ENCODE results near the gene NEK7. TPM values are rescaled to one million over a fixed set of nuclear protein-coding genes. Genes with fewer than 3 reads are reported as not detected.
"Not testable (repeated sequence)": the region's sequence is repeated elsewhere in the genome, so short reads cannot be mapped to it uniquely, and the experiment has no call there.

NEK7 gene
- total and polyA plus RNA-seq, 2 donors: 48.0 to 196 TPM

DNA sequence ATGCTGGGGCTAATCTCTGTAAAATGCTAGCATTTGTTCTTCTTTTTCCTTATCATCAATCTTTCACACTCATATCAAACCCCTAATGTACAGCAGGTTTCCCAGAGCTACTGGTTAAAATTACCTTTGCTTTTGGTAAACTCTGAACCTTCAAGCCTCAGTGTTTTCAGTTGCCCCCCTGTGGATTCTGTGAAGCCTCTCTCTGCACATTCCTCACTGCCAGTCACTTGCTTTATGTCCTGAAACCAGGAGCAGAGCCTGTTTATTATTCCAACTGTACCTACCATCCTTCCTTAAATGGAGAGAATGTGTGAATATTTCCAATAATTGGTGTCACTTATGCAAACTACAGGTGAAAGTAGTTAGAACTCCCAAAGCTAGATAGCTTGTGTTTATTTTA, 134.2 kb downstream of the NEK7 start:
- peaks cover 3% of the 10 kb centered on the region for H3K36me3 ChIP-seq (ENCODE audit: insufficient read depth)
- no peak for DNase-seq (ENCODE audit: extremely low spot score)
- no peak overlapping the region for H3K27ac ChIP-seq (ENCODE audit: low read depth)
- H3K4me1 ChIP-seq (ENCODE audit: insufficient read depth): no peaks in the 10 kb centered on the region
- no peak overlapping the region for H3K4me3 ChIP-seq (ENCODE audit: low read depth, low read length)

DNA sequence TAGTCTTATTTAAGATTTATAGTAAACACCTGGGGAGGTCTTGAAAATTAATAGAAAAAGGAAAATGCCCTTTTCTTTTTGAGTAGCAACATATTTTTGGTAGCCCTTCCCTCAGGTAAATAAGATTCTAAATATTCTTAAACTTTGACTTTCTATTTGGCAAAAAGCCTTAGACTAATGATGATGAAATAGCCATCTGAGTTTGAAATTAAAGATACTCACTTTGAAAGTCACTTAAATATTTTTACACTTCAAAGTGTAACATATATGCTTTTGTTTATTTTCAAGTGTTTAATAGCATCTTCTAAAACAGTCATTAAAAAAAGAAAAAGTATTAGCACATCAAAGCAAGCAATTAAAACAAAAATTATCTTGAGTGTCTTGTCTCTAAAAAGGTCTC, 135.1 kb downstream of the NEK7 start:
- no peak for DNase-seq (ENCODE audit: extremely low spot score)
- Histone ChIP-seq H3K4me1 (ENCODE audit: insufficient read depth) (no peaks in the 10 kb centered on the region), H3K4me3 (ENCODE audit: low read depth, low read length) (no peak overlapping the region), H3K27ac (ENCODE audit: low read depth) (no peak overlapping the region), H3K36me3 (ENCODE audit: insufficient read depth) (peaks cover 3% of the 10 kb centered on the region)

DNA sequence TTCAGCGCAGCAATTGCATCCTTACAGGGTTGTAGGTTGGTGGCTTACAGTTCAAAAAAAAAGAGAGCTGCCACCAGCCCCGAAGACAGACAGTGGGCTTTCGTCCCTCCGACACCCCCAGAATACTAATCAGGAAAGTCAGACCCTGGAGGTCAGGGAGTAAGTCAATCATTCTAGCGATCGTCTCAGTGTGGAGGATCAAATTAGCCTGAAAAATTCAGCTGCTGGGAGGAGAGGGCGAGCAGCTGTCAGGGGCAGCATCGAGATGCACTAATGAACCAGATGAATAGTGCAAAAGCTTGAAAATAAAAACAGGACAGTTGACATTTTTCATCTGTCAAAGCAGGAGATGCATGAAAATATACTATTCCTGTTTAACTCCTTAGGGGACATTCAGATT, 138.4 kb downstream of the NEK7 start:
- WGBS: 85% methylated on average over 8 of the region's 8 CpGs
- DNase-seq (ENCODE audit: extremely low spot score): no peak
- no peak overlapping the region for H3K4me3 ChIP-seq (ENCODE audit: low read depth, low read length)

DNA sequence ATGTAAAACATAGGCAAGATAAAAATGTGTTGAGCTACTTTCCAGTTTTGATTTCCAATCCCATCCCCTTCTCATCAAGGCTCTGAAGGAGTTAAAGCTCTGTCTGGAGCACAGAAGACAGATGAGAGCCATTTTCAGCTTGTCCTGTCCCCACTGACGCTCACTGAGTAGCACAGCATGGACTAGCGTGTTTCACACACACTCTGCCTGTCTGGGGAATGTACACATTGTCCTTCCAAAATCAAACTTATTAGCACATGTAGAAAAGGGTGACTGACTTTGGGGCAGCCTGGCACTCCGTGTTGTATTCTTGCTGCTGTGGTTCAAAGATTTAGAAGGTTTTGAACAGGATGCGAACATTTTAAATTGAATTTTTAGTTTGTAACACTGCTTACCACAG, 139.2 kb downstream of the NEK7 start:
- 91% methylated on average over 4 of the region's 4 CpGs for WGBS
- no peak for DNase-seq (ENCODE audit: extremely low spot score)
- Histone ChIP-seq H3K4me1 (ENCODE audit: insufficient read depth) (no peaks in the 10 kb centered on the region), H3K4me3 (ENCODE audit: low read depth, low read length) (no peak overlapping the region), H3K27ac (ENCODE audit: low read depth) (no peak overlapping the region), H3K36me3 (ENCODE audit: insufficient read depth) (no peaks in the 10 kb centered on the region)

More for the DNA sequence above, 138.4 kb downstream of the NEK7 start:
- Histone ChIP-seq H3K4me1 (ENCODE audit: insufficient read depth) (no peaks in the 10 kb centered on the region), H3K27ac (ENCODE audit: low read depth) (no peak overlapping the region), H3K36me3 (ENCODE audit: insufficient read depth) (no peaks in the 10 kb centered on the region)

DNA sequence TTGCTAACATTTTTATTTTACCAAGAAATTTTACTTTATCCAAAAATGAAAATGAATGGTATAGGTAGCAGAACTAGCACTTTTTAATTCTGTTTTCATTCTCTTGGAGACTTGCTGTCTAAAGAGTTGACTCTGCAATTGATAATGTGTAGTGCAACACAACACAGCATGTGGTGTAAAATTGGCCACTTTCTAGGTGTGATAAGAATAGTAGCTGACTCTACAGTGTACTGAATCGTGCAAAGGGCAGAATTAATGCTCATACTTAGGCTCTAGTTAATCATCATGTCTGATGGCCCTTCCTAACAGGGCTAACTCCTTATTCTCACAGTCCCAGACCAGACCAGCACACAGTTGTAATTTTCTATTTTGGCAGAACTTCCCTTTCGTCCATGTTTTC, 140.5 kb downstream of the NEK7 start:
- H3K4me1 ChIP-seq (ENCODE audit: insufficient read depth): no peaks in the 10 kb centered on the region
- DNase-seq (ENCODE audit: extremely low spot score): no peak
- no peak overlapping the region for H3K27ac ChIP-seq (ENCODE audit: low read depth)
- no peak overlapping the region for H3K4me3 ChIP-seq (ENCODE audit: low read depth, low read length)
- no peaks in the 10 kb centered on the region for H3K36me3 ChIP-seq (ENCODE audit: insufficient read depth)
- WGBS: 93% methylated on average over 2 of the region's 2 CpGs

DNA sequence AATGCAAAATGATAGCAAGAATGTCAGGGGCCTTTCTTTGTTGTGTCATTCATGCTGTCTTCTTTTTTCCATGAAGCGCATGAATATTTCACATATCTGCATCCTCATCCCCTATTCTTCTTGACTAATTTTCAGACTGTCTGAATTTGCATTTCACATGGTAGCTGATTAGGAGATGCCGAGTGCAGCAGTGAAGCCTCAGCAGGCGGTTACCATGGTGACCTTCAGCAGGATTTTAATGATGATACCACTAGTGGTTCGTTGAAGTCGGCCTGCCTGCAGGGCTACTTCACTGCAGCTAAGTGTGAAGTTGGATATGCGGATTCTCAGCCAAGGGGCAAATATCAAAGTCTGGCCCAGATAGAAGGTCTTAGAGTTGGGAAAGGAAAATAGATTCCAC, 141.8 kb downstream of the NEK7 start:
- Histone ChIP-seq H3K36me3 (ENCODE audit: insufficient read depth) (no peaks in the 10 kb centered on the region), H3K4me3 (ENCODE audit: low read depth, low read length) (no peak overlapping the region), H3K4me1 (ENCODE audit: insufficient read depth) (no peaks in the 10 kb centered on the region), H3K27ac (ENCODE audit: low read depth) (no peak overlapping the region)
- WGBS: 82% methylated on average over 6 of the region's 6 CpGs
- no peak for DNase-seq (ENCODE audit: extremely low spot score)

DNA sequence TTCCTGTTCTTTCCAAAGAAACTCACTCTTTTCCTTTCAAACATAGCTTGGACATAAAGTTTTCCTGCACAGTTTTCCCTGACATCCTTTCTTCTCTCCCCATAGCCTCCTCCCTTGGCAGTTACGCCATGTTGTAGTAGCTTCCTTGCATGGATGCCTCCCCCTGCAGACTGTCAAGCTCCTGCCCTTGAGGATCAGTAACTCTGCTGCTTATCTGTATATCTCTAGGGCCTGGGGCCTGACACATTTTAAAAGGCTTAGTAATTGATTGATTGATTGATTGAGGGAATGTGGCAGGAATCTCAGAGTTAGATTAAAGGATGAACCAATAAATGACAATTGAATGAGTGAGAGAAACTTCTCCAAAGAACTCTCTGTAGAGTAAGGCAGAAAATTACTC, 143.7 kb downstream of the NEK7 start:
- no peak overlapping the region for H3K27ac ChIP-seq (ENCODE audit: low read depth)
- H3K4me1 ChIP-seq (ENCODE audit: insufficient read depth): no peaks in the 10 kb centered on the region
- no peaks in the 10 kb centered on the region for H3K36me3 ChIP-seq (ENCODE audit: insufficient read depth)
- DNase-seq (ENCODE audit: extremely low spot score): no peak
- WGBS: 100% methylated on average over 1 of the region's 1 CpG
- H3K4me3 ChIP-seq (ENCODE audit: low read depth, low read length): no peak overlapping the region

DNA sequence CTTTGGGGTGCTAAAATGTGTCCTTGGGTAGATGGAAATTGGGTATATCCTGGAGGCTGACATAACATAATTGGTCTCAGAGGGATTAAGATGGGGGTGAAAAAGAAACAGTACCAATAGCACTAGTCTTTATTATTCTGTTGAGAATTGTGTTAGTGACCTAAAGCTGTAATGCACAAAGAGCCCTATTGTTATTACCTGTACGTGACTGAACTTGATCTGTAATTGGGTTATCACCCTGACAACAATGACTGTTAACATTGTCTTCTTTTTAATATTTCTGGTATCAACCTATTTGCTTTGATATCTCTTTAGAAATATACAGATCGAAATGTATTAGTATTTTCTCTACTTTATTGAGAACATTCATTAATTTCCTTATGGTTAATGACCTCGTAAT, 147.6 kb downstream of the NEK7 start:
- no peak for DNase-seq (ENCODE audit: extremely low spot score)
- Histone ChIP-seq H3K36me3 (ENCODE audit: insufficient read depth) (no peaks in the 10 kb centered on the region), H3K4me1 (ENCODE audit: insufficient read depth) (no peaks in the 10 kb centered on the region), H3K4me3 (ENCODE audit: low read depth, low read length) (no peak overlapping the region), H3K27ac (ENCODE audit: low read depth) (no peak overlapping the region)
- WGBS: 95% methylated on average over 3 of the region's 3 CpGs

DNA sequence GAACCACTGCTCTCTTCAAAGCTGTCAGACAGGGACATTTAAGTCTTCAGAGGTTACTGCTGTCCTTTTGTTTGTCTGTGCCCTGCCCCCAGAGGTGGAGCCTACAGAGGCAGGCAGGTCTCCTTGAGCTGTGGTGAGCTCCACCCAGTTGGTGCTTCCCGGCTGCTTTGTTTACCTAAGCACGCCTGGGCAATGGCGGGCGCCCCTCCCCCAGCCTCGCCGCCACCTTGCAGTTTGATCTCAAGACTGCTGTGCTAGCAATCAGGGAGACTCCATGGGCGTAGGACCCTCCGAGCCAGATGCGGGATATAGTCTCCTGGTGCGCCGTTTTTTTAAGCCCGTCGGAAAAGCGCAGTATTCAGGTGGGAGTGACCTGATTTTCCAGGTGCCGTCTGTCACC, 158.0 kb downstream of the NEK7 start:
- not testable (repeated sequence) for H3K4me3 ChIP-seq (ENCODE audit: low read depth, low read length); H3K36me3 ChIP-seq (ENCODE audit: insufficient read depth); H3K4me1 ChIP-seq (ENCODE audit: insufficient read depth); DNase-seq (ENCODE audit: extremely low spot score); H3K27ac ChIP-seq (ENCODE audit: low read depth)
- WGBS: 84% methylated on average over 15 of the region's 15 CpGs

DNA sequence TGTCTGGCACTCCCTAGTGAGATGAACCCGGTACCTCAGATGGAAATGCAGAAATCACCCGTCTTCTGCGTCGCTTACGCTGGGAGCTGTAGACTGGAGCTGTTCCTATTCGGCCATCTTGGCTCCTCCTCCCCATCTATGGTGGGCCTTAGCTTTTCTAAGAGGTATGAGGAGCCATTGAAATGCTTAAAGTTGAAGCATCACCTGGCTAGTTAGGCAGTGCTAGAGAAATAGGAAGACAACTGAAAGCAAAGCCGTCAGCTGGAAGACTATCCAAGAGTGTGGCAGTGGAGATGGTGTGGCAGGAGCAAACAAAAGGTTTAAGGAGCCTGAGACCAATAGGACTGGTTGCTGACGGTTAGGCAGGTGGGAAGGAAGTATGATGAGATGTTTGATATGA, 158.5 kb downstream of the NEK7 start:
- H3K4me3 ChIP-seq (ENCODE audit: low read depth, low read length); H3K36me3 ChIP-seq (ENCODE audit: insufficient read depth); H3K4me1 ChIP-seq (ENCODE audit: insufficient read depth); DNase-seq (ENCODE audit: extremely low spot score); H3K27ac ChIP-seq (ENCODE audit: low read depth): not testable (repeated sequence)
- WGBS: 91% methylated on average over 7 of the region's 8 CpGs

DNA sequence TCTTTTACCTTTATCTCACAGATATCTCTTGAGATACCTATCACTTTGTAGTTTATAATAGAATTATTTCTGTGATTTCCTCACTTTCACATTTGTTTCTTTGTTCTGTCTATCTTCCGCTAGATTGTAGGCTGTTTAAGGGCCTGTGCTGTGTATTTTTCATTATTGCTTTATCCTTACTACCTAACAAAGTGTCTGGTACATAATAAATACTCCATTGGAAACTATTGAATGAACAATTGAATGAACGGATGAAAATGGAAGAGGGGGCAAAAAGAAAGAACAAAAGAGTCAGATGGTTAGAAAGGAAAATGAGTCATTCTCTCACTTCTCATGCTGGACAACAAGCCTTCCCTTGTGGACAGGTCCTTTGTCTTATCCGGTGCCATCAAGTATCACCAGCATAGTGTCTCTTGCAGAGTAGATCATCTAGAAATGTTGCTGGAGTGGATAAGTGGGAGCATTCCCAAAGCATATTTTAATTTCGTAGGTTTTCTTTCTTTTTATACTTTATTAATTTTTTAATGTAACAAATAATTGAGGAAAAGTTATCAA, 159.8 kb downstream of the NEK7 start:
- Histone ChIP-seq H3K36me3 (ENCODE audit: insufficient read depth) (peaks cover 4% of the 10 kb centered on the region), H3K27ac (ENCODE audit: low read depth) (no peak overlapping the region), H3K4me3 (ENCODE audit: low read depth, low read length) (no peak overlapping the region), H3K4me1 (ENCODE audit: insufficient read depth) (no peaks in the 10 kb centered on the region)
- 94% methylated on average over 4 of the region's 4 CpGs for WGBS
- no peak for DNase-seq (ENCODE audit: extremely low spot score)

DNA sequence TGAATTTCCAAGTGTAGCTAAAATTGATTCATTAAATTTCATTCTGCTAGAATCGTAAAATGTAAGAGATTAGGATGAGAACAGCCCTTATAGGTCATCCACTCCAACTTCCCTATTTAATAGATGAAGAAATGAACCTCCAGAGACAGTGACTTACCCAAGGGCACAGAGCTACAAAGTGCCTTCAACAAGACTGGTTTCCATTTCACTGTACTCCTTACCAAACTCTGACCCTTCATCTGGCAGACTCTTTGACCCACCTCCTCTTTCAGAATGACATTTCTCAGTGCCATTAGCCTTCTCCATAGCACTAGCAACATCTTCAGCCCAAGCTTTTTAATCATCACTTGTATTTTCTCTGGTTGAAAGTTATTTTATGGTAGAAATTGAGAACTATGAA, 161.3 kb downstream of the NEK7 start:
- Histone ChIP-seq H3K4me3 (ENCODE audit: low read depth, low read length) (no peak overlapping the region), H3K4me1 (ENCODE audit: insufficient read depth) (no peaks in the 10 kb centered on the region), H3K27ac (ENCODE audit: low read depth) (no peak overlapping the region), H3K36me3 (ENCODE audit: insufficient read depth) (peaks cover 4% of the 10 kb centered on the region)
- DNase-seq (ENCODE audit: extremely low spot score): no peak
- 90% methylated on average over 1 of the region's 1 CpG for WGBS

DNA sequence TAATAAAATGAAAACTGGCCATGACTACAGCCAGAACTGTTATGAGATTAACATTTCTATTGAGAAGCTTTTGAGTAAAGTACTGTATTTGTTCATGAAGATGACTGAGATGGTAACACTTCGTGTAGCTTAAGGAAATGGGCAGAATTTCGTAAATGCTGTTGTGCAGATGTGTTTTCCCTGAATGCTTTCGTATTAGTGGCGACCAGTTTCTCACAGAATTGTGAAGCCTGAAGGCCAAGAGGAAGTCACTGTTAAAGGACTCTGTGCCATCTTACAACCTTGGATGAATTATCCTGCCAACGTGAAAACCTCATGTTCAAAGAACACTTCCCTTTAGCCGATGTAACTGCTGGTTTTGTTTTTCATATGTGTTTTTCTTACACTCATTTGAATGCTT, 164.0 kb downstream of the NEK7 start:
- Histone ChIP-seq H3K36me3 (ENCODE audit: insufficient read depth) (peaks cover 4% of the 10 kb centered on the region), H3K4me1 (ENCODE audit: insufficient read depth) (no peaks in the 10 kb centered on the region), H3K27ac (ENCODE audit: low read depth) (no peak overlapping the region), H3K4me3 (ENCODE audit: low read depth, low read length) (no peak overlapping the region)
- WGBS: 84% methylated on average over 6 of the region's 6 CpGs
- no peak for DNase-seq (ENCODE audit: extremely low spot score)

DNA sequence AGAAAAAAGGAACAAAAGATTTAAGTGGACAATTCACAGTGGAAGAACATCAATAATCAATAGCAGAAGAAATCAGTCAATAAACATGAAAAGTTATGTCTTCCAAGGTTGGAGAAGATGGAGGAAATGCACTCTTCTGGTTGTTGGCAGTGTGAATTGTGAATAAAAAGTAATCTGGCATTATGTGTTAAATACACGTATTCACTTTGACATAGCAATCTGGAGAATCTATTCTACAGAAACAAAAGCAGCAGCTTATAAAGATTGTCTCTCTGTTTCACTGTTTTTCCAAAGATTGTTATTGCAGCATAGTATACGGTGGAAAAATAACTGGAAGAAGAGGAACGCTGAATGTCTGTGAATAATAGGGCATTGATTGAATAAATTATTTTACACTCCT, 169.4 kb downstream of the NEK7 start:
- H3K36me3 ChIP-seq (ENCODE audit: insufficient read depth): no peaks in the 10 kb centered on the region
- no peak for DNase-seq (ENCODE audit: extremely low spot score)
- 67% methylated on average over 3 of the region's 3 CpGs for WGBS
- H3K4me3 ChIP-seq (ENCODE audit: low read depth, low read length): no peak overlapping the region
- H3K27ac ChIP-seq (ENCODE audit: low read depth): no peak overlapping the region
- H3K4me1 ChIP-seq (ENCODE audit: insufficient read depth): no peaks in the 10 kb centered on the region

DNA sequence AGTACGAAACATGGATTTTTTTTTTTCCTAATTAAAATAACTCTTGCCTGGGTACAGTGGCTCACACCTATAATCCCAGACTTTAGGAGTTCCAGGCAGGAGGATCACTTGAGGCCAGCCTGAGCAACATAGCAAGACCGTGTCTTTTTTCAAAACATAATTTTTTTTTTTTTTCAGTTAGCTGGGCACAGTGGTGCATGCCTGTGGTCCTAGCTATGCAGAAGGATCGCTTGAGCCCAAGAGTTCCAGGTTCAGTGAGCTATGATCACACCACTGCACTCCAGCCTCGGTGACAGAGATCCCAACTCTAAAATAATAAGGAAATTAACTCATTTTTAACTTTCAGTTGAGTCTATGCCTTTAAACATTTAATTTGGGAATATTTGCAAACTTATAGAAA, 170.1 kb downstream of the NEK7 start:
- WGBS: 81% methylated on average over 4 of the region's 4 CpGs
- Histone ChIP-seq H3K4me3 (ENCODE audit: low read depth, low read length) (no peak overlapping the region), H3K36me3 (ENCODE audit: insufficient read depth) (no peaks in the 10 kb centered on the region), H3K4me1 (ENCODE audit: insufficient read depth) (no peaks in the 10 kb centered on the region), H3K27ac (ENCODE audit: low read depth) (no peak overlapping the region)
- DNase-seq (ENCODE audit: extremely low spot score): no peak
